GM19395 (cell line): ENCODE measurements around the gene AUH.
A peak's percentile ranks its signal among the peaks of the same experiment; 100 is the strongest.
"Not testable (repeated sequence)": the region's sequence is repeated elsewhere in the genome, so short reads cannot be mapped to it uniquely, and the experiment has no call there.

Experiments
- ATAC-seq: cut with Tn5 transposase; IDR thresholded peaks from one replicate; pipeline ENCODE4 v1.9.1; 2021; ENCODE audit warnings: mild to moderate bottlenecking, moderate library complexity; ENCODE audit not compliant: unreplicated experiment

The AUH gene, protein sequence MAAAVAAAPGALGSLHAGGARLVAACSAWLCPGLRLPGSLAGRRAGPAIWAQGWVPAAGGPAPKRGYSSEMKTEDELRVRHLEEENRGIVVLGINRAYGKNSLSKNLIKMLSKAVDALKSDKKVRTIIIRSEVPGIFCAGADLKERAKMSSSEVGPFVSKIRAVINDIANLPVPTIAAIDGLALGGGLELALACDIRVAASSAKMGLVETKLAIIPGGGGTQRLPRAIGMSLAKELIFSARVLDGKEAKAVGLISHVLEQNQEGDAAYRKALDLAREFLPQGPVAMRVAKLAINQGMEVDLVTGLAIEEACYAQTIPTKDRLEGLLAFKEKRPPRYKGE

DNA sequence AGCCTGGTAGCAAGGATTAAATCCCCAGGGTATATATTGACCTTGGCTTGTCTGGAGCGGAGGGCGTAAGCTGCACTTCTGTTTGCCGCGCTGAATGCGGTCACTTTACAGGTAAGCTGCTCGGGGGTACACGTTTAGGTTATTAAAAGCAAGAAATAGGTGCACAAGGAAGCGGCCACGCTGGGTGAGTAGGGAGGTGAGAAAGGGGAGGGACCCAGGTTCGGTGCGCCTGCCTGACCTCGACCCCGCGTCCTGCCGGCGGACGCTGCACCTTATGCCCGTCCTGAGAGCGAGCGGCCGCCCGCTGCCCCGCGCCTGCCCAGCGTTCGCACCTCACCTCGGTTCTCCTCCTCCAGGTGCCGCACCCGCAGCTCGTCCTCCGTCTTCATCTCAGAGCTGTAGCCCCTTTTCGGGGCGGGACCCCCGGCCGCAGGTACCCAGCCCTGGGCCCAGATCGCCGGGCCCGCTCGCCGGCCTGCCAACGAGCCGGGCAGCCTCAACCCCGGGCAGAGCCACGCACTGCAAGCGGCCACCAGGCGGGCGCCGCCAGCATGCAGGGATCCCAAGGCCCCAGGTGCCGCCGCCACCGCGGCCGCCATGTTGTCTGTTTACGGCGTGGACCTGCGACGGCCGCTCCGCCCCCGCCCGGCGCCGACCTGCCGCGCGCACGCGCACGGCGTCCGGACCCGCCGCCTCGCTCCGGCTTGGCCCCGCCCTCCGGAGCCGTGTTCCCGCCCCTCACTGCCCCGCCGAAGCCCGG, at the start of gene AUH:
Gene AUH, minus strand, starts transcription at position 628 of the 760 bp plus-strand sequence. Its CDS starts 29 bp downstream, at position 599.
- ATAC-seq = peak; percentile 80

DNA sequence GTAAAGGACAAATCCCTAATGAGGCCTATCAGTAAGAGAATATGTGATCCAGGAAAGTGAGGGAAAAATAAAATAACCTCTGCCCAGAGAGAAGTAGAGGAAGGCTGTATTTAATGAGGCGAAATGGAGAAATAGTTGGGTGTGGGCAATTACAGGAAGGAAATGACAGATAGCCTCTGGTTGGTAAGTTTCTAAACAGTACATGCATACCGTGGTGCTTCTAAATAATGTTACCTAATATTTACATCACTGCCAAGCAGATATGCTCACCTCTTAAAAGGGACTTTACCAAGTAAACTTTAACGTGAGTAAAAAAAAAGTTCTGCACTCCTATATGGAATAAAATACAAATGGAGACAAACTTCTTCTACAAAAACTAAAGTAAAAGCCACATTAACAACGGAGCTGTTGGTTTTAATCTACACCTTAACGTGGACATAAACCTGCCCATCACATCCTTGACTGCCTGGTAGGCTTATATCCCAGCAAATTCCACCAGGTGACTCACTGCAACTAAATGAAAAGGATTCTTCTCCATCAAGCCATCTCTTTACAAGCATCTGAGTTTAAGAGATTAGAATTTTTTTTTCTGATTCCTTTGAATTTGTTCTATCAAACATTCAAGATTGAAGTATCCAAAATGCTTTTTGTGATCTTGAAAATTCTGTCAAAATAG, 49.5 kb upstream of the AUH start:
- ATAC-seq = no peak

DNA sequence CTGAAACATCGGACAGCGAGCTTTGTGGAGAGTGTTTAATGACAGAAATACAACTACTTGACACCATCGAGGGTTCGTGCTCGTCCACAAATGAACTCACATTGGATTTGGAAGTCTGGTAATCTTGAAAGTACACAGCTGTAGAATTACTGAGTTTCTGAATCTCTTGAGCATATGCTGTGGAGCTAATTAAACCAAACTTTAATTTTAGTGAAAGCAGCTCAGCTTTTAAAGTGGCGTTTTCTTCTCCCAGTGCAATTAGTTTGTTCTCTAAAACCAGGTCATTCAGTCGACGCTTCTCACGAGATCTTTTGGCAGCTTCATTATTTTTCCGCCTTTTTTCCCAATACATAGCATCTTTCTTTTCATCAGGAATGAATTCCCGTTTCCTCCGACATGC, 48.4 kb upstream of the AUH start:
- no peak for ATAC-seq

DNA sequence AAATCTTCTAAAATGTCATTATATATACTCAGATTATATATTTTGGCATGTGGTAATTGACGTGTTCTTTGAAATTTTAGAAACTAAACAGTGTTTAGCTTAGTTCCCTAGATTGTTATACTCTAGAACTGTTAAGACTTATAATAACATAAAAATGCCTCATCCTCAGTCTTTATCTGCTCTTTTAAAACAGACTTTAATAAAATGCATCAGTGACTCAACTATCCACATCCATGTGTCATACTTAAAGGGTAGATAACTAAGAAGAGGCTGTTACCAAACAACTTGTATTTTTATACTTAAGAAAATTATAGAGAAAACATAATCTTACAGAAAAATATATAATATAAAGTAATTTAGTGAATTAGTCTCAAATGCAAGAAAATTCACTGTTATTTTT, 46.8 kb upstream of the AUH start:
- ATAC-seq = no peak

DNA sequence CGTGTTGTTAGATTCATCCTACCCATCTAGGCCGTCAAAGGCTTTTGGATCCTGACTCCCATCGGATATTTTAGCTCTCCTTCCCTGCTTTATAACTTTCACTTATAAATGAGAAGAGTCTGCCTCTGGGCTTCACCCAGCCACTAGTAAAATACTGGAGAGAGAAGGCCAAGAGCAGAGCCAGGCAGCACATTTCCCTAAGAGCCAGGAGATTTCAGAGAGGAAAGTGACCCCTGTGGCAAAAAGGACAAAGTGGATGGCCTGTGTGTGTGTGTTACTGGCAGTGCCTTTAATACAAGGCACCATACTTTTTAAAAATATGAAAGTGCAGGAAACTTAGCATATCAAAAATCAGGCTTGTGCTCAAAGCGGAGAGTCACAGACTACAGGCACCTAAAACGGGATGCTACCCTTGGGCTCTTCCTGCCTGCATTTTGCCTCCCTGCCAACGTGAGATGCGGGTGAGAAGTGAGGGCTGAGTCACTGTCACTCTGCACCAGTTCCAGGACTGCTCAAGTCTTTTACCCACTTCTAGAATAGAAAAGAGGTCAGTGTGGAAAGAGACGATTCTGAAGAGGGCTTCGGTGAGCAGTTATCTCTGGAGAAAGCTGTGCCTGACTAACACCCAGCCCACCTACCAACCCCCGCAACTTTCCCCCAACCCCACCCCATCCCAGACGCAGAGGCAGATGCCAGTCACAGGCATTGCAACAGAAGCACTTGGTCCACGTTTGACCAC, 46.0 kb upstream of the AUH start:
- ATAC-seq = no peak

DNA sequence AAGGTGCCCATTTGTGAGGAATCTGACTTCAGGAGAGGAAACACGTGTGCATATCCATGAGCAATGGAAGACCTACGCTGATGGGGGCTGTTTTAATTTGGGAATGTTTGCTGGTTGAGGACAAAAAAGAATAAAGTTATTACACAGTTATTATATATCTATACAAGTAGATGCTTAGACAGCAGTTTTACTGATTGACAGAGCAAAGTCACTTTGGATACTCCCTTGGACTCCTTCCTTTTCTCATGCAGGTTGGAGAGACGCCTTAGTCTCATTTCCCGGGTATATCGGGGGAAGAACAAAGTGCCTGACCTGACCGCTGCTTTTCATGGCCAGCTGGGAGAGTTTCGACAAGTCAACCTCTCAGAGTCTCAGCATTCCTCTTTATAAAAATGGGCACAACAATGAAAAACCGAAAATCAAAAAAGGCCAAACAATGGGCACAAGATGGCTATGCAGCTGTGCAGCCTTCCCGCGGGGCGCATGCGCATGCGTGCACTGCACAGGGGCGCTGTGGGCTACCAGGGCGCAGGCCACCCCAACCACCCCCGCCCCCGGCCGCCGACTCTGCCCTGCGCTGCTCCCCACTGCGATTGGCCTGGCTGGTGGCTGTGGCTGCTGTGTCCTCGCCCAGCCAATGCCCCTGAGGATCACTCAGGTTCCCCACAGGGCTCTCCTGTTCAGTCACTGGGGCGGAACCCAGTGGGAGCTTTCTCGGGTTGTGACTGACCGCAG, 43.8 kb upstream of the AUH start:
- ATAC-seq = no peak

DNA sequence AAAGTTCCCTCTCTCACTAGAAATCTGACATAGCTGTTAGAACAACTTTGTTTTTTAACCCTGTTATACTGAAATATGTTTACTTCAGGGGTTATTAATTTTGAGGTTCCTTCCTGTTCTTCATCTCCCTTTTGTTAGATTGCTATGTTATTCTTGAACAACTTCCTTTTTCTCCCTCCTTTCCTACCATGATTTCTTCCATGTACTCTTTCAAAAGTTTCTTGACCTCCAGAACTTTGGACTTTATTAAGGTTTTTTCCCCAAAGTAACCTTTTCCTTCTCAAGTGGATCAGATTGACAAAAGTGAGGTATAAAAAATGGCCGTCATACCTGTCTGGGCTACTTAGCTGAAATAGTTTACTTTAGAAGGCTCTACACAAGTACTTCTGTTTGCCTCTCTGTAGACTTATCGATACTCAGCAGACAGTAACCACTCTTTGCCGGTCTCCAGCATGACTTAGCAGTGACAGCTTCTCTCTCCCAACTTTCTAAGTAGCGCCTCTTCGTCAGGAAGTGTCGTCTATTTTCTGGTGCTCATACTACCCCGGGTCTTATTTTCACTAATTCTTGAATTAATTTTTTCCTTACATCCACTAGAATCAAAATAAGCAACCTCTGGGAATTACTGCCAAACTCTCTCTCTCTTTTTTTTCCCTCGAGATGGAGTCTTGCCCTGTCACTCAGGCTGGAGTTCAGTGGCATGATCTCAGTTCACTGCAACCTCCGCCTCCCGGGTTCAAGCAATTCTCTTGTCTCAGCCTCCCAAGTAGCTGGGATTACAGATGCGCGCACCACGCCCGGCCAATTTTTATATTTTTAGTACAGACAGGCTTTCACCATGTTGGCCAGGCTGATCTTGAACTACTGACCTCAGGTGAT, 42.2 kb upstream of the AUH start:
- ATAC-seq = no peak

DNA sequence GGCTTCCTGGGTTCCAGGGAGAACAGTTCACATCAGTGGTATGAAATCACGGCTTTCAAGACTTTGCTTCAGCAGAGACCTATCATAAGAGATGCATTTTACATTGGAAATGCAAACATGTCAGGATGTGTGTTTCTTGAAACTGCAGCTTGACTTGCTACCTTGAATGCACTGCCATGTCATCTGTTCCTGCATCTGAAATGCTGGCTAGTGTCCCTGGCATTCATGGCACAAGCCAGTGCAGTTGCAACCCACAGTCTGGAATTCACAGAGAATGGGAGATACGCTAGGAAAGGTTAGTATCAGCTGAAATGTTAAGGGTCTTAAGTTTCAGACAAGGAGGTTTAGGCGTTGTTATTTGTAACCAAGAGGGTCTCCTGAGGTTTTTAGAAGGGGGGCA, 37.2 kb upstream of the AUH start:
- no peak for ATAC-seq

DNA sequence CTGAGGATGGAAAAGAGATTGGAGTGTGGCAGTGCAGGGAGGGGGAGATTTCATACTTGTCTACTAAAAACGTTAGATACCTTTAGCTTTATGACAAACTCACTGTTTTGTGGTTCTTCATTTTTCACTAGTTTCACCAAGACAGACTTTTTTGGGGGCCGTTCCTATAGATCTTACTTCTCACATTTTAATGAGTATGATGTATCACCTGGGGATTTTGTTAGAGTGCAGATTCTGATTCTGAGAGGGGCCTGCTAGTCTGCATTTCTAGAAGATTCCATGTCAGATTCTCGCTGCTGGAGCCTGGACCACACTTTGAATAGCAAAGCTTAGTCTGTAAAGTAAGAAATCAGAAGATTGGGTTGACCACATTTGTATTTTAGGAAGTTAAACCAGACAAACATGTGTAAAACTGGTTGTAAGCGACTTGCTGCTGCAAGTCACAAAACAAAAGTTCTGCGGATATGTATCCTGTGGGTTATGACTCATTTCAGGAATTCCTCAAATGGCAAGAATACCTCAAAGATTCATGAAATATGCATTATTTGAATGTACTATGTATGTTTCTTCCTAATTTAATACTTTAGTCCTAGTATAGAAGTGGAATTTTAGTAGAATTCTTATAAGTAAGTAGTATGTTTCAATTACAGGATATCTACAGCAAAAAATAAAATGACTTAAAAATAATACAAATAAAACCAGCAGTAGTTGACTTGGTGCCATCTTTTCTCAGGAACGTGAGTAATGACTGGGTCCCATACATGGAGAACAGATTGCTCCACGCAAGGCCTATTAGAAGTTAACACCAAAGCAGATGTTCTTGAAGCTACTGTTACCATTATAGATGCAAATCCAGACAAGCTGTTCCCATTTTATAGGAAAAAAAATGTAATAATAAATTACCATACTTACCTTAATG, 34.1 kb upstream of the AUH start:
- ATAC-seq = peak; percentile 86

DNA sequence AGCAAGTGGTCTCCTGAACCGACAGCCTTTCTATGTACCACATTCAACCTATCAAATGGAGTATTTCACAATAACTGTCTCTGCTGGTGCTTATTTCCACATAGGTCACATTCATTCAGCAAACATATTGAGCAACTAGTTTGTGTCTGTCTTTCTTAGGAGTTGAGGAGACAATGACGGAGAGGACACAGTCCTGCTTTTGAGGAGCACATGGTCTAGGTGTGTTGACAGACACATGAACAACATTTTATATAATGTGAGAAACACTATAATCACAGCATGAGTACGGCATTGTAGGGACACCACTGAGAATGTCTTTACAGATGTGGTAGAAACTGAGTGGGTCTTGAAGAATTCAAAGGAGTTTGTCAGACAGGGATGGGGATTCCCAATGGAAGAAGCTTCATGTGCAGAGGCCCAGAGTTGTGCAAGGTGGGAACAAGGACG, 33.4 kb upstream of the AUH start:
- no peak for ATAC-seq

DNA sequence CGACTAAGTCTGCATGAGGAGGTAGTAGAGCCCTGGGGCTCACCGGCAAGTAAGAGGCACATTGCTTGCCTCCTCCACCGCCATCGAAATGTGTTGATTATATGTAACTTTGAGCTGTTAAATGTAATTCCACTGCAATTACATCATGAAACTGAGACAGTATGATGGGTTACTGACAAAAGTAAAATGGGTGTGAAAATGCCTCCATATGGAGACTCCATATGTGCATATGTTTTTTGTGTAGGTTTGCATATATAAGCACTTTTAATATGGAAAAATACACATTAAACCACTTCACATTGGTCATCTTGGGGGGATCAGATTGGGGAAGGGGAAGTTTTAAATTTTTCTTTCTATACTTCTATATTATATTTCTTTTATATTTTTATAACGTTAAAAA, 32.1 kb upstream of the AUH start:
- no peak for ATAC-seq

DNA sequence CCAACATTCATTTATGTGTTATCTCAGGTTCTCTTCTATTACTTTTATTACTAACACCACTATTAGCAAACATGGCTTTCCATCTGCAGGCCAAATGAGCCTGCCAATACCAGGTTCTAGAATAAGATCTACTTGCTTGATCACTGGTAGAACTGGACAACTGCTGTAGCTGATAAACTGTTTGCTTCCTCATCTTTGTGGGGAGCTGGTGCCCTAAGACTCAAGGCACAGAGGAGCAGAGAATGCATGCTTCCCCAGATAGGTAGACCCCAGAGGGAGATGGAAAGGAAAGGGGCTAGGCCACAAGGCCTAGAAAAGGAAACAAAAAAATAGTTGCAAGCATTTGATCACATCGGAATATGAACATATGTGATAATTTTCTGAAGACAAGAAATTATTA, 30.7 kb upstream of the AUH start:
- ATAC-seq = no peak

DNA sequence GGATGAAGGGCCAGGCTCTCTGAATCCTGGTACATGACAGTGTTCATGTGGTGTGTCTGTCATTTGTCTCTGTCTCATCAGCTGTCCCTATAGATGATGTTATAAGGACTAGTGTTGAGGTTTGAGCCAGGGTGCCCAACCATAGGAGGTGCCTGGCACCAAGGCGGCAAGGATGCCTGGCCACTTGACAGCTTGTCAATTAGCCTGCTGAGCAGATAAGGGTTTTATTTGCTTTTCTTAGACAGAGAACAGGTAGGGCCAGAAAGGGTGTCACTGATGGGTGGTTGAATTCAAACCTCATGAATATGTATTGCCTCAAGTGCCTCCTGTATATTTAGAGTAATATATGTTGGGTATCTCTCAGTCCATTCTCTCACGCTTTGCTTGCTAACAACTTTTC, 30.1 kb upstream of the AUH start:
- ATAC-seq = no peak

DNA sequence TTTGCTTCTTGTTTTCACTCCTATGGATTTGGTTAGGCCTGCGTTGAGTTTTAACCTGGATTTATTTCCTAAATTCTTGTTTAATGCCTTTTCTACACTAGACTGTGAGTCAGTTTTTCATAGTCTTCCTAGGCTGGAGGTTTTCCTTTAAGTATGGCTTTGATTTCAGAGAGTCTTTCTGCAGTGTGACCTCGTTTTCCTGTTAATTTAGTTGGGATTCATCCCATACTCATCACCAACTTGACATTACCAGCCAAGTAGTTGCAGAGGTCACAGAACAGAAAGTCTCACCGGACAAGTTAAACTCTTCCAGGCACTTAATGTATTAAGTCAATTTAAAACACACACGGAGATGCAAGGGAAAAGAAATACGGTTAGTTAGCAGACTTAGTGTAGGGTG, 29.7 kb upstream of the AUH start:
- no peak for ATAC-seq

DNA sequence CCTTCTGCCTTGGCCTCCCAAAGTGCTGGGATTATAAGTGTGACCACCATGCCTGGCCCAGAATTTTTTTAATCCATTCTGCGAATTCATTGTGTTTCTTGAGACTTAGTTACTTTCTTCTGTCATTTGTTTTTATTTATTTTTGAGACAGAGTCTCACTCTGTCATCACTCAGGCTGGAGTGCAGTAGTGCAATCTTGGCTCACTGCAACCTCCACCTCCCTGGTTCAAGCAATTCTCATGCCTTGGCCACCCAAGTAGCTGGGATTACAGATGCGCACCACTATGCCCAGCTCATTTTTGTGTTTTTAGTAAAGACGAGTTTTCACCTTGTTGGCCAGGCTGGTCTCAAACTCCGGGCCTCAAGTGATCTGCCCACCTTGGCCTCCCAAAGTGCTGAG, 28.0 kb upstream of the AUH start:
- ATAC-seq = not testable (repeated sequence)

DNA sequence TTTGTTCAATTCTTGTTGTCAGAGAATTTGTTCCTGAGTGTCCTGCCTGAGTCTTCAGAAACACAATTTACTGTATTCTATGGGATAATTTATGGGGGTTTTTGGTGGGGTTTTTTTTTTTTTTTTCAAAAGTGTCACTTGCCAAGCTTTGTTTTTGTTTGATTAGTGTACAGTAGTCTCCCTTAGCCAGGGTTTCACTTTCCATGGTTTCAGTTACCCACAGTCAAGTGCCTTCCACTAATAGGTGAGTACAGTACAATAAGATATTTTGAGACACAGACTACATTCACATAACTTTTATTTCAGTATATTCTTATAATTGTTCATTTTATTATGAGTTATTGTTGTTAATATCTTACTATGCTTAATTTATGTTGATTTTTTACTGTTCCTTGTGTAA, 25.0 kb upstream of the AUH start:
- no peak for ATAC-seq

DNA sequence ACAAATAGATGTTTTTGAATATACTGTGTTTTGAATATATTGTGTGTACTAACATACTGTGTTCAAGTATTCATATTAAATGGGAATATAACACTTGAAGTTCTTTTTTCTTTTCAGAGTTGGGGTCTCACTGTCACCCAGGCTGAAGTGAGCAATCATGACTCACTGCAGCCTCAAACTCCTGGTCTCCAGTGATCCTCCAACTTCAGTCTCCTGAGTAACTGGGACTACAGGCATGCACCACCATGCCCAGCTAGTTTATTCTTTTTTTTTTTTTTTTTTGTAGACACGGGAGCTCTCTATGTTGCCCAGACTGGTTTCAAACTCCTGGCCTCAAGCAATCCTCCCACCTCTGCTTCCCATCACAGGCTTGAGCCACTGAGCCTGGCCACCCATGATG, 23.2 kb upstream of the AUH start:
- ATAC-seq = no peak

DNA sequence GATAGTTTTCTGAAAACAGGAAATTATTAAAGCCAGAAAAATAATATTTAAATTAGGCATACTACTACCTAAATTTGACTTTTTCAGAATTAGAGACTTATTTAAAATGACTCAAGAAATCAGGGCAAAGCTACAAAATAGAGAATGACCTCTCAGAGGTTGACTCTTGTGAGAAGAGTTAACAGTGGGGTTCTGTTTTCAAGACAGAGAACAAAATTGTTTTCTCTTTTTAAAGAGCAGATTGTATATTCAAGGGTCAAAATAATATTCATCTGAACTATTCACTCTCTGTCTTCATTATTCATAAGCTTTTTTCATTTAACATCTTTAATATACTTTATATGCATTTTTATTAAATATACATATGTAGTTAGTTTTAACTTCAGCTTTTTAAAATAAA, 21.9 kb upstream of the AUH start:
- ATAC-seq = no peak
